HepG2 (cell line): ENCODE measurements around the gene CA12. TPM values are rescaled to one million over a fixed set of nuclear protein-coding genes. Genes with fewer than 3 reads are reported as not detected.
A peak's percentile ranks its signal among the peaks of the same experiment; 100 is the strongest.

Experiments
- ATAD3A ChIP-seq: sonication (generic); formaldehyde crosslinking; IDR thresholded peaks from 2 replicates; pipeline ENCODE4 v1.4.0; 2020; ENCODE audit warnings: missing genetic modification reagents
- FOXC1 ChIP-seq: sonication (generic); formaldehyde crosslinking; IDR thresholded peaks from 2 replicates; pipeline ENCODE4 v1.8.0; 2022; ENCODE audit warnings: mild to moderate bottlenecking, missing genetic modification reagents, borderline replicate concordance
- GATAD2A ChIP-seq: IDR thresholded peaks from 2 replicates; pipeline ENCODE4 v1.6.1; 2016
- HHEX ChIP-seq: IDR thresholded peaks from 2 replicates; pipeline ENCODE4 v1.6.1; 2016; ENCODE audit warnings: control low read depth
- JUN ChIP-seq: sonication (generic); formaldehyde crosslinking; IDR thresholded peaks from 2 replicates; pipeline ENCODE4 v1.4.0; 2020; ENCODE audit warnings: mild to moderate bottlenecking, missing genetic modification reagents
- NBN ChIP-seq: fragments of 450-650 bp; conservative IDR thresholded peaks from 2 replicates; pipeline ENCODE4 v1.6.1; 2017
- ZC3H13 ChIP-seq: sonication (generic); formaldehyde crosslinking; IDR thresholded peaks from 2 replicates; pipeline ENCODE4 v1.8.1; 2023; ENCODE audit warnings: mild to moderate bottlenecking, missing genetic modification reagents, moderate library complexity
- ZNF260 ChIP-seq: sonication (generic); formaldehyde crosslinking; IDR thresholded peaks from 2 replicates; pipeline ENCODE4 v1.4.0; 2020; ENCODE audit warnings: missing genetic modification reagents, low read depth, mild to moderate bottlenecking, borderline replicate concordance
- ZNF572 ChIP-seq: sonication (generic); formaldehyde crosslinking; IDR thresholded peaks from 2 replicates; pipeline ENCODE4 v1.5.1; 2020; ENCODE audit warnings: mild to moderate bottlenecking, missing genetic modification reagents
- polyA plus RNA-seq, 8 experiments: library from polyadenylated mRNA; depleted of rRNA in 3 of 8; stranded (reverse) in 7 of 8; unstranded in 1 of 8; fragments of >200 nt; fragmentation: Illumina TruSeq in 4 of 8; extraction: Trizol in 4 of 8; gene quantifications; 2 replicates each; pipeline versions ENCODE4 v1.2.1 to v1.2.3, GENCODE V29; 2011 to 2016; ENCODE audit warnings: low read depth in 4 of 8, missing spikeins in 1 of 8, mixed read lengths in 1 of 8; ENCODE audit not compliant: insufficient read depth in 1 of 8
- total RNA-seq, 5 experiments: library from RNA; depleted of rRNA; stranded (reverse); fragments of >200 nt; fragmentation: Illumina TruSeq; extraction: Trizol; gene quantifications; 2 replicates each; pipeline ENCODE4 v1.2.3, GENCODE V29; 2016; ENCODE audit warnings: low read depth in 1 of 5
- TF ChIP-seq, protein P1 (sequence below): sonication (generic); formaldehyde crosslinking; IDR thresholded peaks from 2 replicates; pipeline ENCODE4 v1.4.0; 2020; ENCODE audit warnings: low read depth, missing genetic modification reagents
- TF ChIP-seq, protein P2 (sequence below), 2 experiments: sonication (generic) in 1 of 2; formaldehyde crosslinking in 1 of 2; IDR thresholded peaks; 2 replicates each; pipeline versions ENCODE4 v1.5.1 to v1.6.1; 2011 to 2020; ENCODE audit warnings: borderline replicate concordance in 1 of 2, low read depth in 1 of 2, low read length in 1 of 2, mild to moderate bottlenecking in 1 of 2, missing genetic modification reagents in 1 of 2, moderate library complexity in 1 of 2
- TF ChIP-seq, protein P3 (sequence below): sonication (generic); formaldehyde crosslinking; IDR thresholded peaks from 2 replicates; pipeline ENCODE4 v1.5.0; 2020; ENCODE audit warnings: missing genetic modification reagents
- TF ChIP-seq, protein P4 (sequence below): sonication (generic); formaldehyde crosslinking; conservative IDR thresholded peaks from 2 replicates; pipeline ENCODE4 v1.8.0; 2022; ENCODE audit warnings: missing genetic modification reagents
- TF ChIP-seq, protein P5 (sequence below): sonication (generic); formaldehyde crosslinking; conservative IDR thresholded peaks from 2 replicates; pipeline ENCODE4 v1.4.0; 2020; ENCODE audit warnings: mild to moderate bottlenecking, missing genetic modification reagents, moderate library complexity
- TF ChIP-seq, protein P6 (sequence below): sonication (generic); formaldehyde crosslinking; IDR thresholded peaks from 2 replicates; pipeline ENCODE4 v1.4.0; 2020; ENCODE audit warnings: missing genetic modification reagents, mild to moderate bottlenecking, borderline replicate concordance

The CA12 gene
- total and polyA plus RNA-seq, 2 of the 13 experiments (the other 11 are each of a cell fraction or from before 2014, with no cell fraction given), result 0.07 to 0.20 TPM

DNA sequence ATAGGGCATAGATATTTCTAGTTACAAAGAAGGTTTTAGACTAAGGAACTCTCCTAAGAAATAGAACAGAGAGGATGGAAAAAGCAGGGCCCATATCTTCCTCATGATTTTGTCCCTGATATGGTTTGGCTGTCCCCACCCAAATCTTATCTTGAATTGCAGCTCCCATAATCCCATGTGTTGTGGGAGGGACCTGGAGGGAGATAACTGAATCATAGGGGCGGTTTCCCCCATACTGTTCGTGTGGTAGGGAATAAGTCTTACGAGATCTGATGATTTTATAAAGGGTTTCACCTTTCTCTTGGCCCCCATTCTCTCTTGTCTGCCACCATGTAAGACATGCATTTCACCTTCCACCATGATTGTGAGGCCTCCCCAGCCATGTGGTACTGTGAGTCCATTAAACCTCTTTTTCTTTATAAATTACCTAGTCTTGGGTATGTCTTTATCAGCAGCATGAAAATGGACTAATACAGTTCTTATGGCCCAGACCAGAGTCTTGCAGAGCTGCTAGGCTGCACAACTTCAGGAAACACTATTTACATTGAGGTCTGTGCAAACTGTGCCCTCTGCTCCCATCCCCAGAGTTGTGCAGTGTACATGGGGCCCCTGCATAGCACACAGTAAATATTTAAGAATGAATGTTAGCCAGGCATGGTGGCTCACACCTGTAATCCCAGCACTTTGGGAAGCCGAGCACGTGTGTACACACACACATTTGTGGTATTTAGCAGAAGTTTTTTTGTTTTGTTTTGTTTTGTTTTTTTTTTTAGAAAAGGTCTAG is 20.3 kb upstream of the CA12 start (continued):
- TF ChIP-seq, protein P1, sequence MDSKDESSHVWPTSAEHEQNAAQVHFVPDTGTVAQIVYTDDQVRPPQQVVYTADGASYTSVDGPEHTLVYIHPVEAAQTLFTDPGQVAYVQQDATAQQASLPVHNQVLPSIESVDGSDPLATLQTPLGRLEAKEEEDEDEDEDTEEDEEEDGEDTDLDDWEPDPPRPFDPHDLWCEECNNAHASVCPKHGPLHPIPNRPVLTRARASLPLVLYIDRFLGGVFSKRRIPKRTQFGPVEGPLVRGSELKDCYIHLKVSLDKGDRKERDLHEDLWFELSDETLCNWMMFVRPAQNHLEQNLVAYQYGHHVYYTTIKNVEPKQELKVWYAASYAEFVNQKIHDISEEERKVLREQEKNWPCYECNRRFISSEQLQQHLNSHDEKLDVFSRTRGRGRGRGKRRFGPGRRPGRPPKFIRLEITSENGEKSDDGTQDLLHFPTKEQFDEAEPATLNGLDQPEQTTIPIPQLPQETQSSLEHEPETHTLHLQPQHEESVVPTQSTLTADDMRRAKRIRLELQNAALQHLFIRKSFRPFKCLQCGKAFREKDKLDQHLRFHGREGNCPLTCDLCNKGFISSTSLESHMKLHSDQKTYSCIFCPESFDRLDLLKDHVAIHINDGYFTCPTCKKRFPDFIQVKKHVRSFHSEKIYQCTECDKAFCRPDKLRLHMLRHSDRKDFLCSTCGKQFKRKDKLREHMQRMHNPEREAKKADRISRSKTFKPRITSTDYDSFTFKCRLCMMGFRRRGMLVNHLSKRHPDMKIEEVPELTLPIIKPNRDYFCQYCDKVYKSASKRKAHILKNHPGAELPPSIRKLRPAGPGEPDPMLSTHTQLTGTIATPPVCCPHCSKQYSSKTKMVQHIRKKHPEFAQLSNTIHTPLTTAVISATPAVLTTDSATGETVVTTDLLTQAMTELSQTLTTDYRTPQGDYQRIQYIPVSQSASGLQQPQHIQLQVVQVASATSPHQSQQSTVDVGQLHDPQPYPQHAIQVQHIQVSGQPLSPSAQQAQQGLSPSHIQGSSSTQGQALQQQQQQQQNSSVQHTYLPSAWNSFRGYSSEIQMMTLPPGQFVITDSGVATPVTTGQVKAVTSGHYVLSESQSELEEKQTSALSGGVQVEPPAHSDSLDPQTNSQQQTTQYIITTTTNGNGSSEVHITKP (CRISPR knock-in tag), result no peak
- TF ChIP-seq JUN (no peak), NBN (no peak), ZNF572 (no peak), ATAD3A (CRISPR knock-in tag) (no peak), ZC3H13 (CRISPR knock-in tag) (no peak), ZNF260 (CRISPR knock-in tag) (no peak), GATAD2A (CRISPR knock-in tag) (peak; percentile 61), HHEX (CRISPR knock-in tag) (peak; percentile 70), FOXC1 (CRISPR knock-in tag) (0 out of 2 replicates have a peak, but pooled peaks have one; percentile 43)
- TF ChIP-seq, protein P2, sequence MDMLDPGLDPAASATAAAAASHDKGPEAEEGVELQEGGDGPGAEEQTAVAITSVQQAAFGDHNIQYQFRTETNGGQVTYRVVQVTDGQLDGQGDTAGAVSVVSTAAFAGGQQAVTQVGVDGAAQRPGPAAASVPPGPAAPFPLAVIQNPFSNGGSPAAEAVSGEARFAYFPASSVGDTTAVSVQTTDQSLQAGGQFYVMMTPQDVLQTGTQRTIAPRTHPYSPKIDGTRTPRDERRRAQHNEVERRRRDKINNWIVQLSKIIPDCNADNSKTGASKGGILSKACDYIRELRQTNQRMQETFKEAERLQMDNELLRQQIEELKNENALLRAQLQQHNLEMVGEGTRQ (IDR thresholded peaks at IDR 0.05; ENCODE audit: low read depth, low read length), result no peak
- TF ChIP-seq, protein P2 (CRISPR knock-in tag; IDR thresholded peaks at IDR 0.05; ENCODE audit: borderline replicate concordance), result no peak
- TF ChIP-seq, protein P3, sequence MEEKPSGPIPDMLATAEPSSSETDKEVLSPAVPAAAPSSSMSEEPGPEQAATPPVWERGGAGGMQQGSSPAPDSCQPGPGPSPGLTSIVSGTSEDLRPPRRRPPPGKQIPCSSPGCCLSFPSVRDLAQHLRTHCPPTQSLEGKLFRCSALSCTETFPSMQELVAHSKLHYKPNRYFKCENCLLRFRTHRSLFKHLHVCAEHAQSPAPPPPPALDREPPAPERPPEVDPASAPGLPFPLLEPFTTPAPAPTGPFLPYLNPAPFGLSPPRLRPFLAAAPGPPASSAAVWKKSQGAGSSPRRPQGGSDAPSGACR (CRISPR knock-in tag), result no peak
- TF ChIP-seq, protein P4, sequence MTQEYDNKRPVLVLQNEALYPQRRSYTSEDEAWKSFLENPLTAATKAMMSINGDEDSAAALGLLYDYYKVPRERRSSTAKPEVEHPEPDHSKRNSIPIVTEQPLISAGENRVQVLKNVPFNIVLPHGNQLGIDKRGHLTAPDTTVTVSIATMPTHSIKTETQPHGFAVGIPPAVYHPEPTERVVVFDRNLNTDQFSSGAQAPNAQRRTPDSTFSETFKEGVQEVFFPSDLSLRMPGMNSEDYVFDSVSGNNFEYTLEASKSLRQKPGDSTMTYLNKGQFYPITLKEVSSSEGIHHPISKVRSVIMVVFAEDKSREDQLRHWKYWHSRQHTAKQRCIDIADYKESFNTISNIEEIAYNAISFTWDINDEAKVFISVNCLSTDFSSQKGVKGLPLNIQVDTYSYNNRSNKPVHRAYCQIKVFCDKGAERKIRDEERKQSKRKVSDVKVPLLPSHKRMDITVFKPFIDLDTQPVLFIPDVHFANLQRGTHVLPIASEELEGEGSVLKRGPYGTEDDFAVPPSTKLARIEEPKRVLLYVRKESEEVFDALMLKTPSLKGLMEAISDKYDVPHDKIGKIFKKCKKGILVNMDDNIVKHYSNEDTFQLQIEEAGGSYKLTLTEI (CRISPR knock-in tag), result no peak
- TF ChIP-seq, protein P5, sequence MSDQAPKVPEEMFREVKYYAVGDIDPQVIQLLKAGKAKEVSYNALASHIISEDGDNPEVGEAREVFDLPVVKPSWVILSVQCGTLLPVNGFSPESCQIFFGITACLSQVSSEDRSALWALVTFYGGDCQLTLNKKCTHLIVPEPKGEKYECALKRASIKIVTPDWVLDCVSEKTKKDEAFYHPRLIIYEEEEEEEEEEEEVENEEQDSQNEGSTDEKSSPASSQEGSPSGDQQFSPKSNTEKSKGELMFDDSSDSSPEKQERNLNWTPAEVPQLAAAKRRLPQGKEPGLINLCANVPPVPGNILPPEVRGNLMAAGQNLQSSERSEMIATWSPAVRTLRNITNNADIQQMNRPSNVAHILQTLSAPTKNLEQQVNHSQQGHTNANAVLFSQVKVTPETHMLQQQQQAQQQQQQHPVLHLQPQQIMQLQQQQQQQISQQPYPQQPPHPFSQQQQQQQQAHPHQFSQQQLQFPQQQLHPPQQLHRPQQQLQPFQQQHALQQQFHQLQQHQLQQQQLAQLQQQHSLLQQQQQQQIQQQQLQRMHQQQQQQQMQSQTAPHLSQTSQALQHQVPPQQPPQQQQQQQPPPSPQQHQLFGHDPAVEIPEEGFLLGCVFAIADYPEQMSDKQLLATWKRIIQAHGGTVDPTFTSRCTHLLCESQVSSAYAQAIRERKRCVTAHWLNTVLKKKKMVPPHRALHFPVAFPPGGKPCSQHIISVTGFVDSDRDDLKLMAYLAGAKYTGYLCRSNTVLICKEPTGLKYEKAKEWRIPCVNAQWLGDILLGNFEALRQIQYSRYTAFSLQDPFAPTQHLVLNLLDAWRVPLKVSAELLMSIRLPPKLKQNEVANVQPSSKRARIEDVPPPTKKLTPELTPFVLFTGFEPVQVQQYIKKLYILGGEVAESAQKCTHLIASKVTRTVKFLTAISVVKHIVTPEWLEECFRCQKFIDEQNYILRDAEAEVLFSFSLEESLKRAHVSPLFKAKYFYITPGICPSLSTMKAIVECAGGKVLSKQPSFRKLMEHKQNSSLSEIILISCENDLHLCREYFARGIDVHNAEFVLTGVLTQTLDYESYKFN (CRISPR knock-in tag), result peak; percentile 68
- TF ChIP-seq, protein P6, sequence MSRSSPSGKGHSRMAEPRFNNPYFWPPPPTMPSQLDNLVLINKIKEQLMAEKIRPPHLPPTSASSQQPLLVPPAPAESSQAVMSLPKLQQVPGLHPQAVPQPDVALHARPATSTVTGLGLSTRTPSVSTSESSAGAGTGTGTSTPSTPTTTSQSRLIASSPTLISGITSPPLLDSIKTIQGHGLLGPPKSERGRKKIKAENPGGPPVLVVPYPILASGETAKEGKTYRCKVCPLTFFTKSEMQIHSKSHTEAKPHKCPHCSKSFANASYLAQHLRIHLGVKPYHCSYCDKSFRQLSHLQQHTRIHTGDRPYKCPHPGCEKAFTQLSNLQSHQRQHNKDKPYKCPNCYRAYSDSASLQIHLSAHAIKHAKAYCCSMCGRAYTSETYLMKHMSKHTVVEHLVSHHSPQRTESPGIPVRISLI (CRISPR knock-in tag), result no peak
